Progenitor cell of endocrine pancreas (in vitro differentiated cells): ENCODE data around the gene ZNF267. TPM values are rescaled to one million over a fixed set of nuclear protein-coding genes. Genes with fewer than 3 reads are reported as not detected.
"Not testable (repeated sequence)": the region's sequence is repeated elsewhere in the genome, so short reads cannot be mapped to it uniquely, and the experiment has no call there.

Source experiments
- DNase-seq: peaks from one replicate; pipeline ENCODE4 v3.0.0; 2021; ENCODE audit warnings: low spot score; ENCODE audit not compliant: unreplicated experiment
- H3K27ac Mint-ChIP-seq: 2 replicates; pipeline ENCODE4 v1.8.0; 2021; ENCODE audit warnings: mild to moderate bottlenecking, moderate library complexity, mixed read lengths
- H3K27me3 Mint-ChIP-seq: 2 replicates; pipeline ENCODE4 v1.8.0; 2021; ENCODE audit warnings: mixed read lengths
- H3K36me3 Mint-ChIP-seq: 2 replicates; pipeline ENCODE4 v1.8.0; 2022; ENCODE audit warnings: mixed read lengths; ENCODE audit not compliant: insufficient read depth
- H3K4me1 Mint-ChIP-seq: 2 replicates; pipeline ENCODE4 v1.8.0; 2021; ENCODE audit warnings: low read depth, mixed read lengths
- H3K4me3 Mint-ChIP-seq: 2 replicates; pipeline ENCODE4 v1.8.0; 2021; ENCODE audit warnings: low read depth, mild to moderate bottlenecking, moderate library complexity, mixed read lengths
- H3K9me3 Mint-ChIP-seq: 2 replicates; pipeline ENCODE4 v1.8.0; 2021; ENCODE audit warnings: low read depth, mixed read lengths
- CTCF ChIP-seq: fragments of 200-600 bp; sonication (generic); IDR thresholded peaks from one replicate; pipeline ENCODE4 v1.5.0; 2021; ENCODE audit warnings: antibody characterized with exemption, mild to moderate bottlenecking; ENCODE audit not compliant: unreplicated experiment
- long read RNA-seq: library from polyadenylated mRNA; unstranded; transcript quantifications from one replicate; pipeline ENCODE4 v2.0.0, GENCODE V29; 2020
- total RNA-seq: library from RNA; stranded (reverse); gene quantifications from 2 replicates; pipeline ENCODE4 v1.2.1, GENCODE V29; 2021

The ZNF267 gene
- total RNA-seq: 15.3 and 15.5 TPM in 2 replicates
- long read RNA-seq, full-length matches to known transcripts: 80 of 83 reads
- long read RNA-seq, partial matches to known transcripts: 0 of 83 reads
- long read RNA-seq, other reads (novel, unspliced or antisense): 3 of 83 reads

- H3K27me3 Mint-ChIP-seq: peaks cover 19% of the 10 kb centered on the region
- H3K9me3 Mint-ChIP-seq: no peaks in the 10 kb centered on the region
- no peak for TF ChIP-seq CTCF
- peak; percentile 83 for DNase-seq
- peak within 1 kb of the TSS; percentile 95 for H3K4me3 Mint-ChIP-seq
- H3K27ac Mint-ChIP-seq: peak within 1 kb of the TSS; percentile 99
- H3K36me3 Mint-ChIP-seq: peaks cover 2% of the 10 kb centered on the region
- peaks cover 41% of the 10 kb centered on the region for H3K4me1 Mint-ChIP-seq
Measured at GRCh38 chr16:31873556-31874365, at the start of gene ZNF267. Gene ZNF267, plus strand, starts transcription at chr16:31873807. Its CDS starts 160 bp downstream, at chr16:31873967.

GRCh38 chr16:31833047-31833446 lies 40.6 kb upstream of the ZNF267 start:
- H3K9me3 Mint-ChIP-seq: peaks cover 31% of the 10 kb centered on the region
- no peak for TF ChIP-seq CTCF
- peaks cover 3% of the 10 kb centered on the region for H3K36me3 Mint-ChIP-seq
- DNase-seq: no peak
- no peak overlapping the region for H3K4me3 Mint-ChIP-seq
- H3K27ac Mint-ChIP-seq: no peak overlapping the region
- no peaks in the 10 kb centered on the region for H3K4me1 Mint-ChIP-seq
- H3K27me3 Mint-ChIP-seq: no peaks in the 10 kb centered on the region

- H3K27ac Mint-ChIP-seq, H3K27me3 Mint-ChIP-seq, DNase-seq, H3K36me3 Mint-ChIP-seq, H3K4me3 Mint-ChIP-seq, H3K4me1 Mint-ChIP-seq: not testable (repeated sequence)
- H3K9me3 Mint-ChIP-seq: peaks cover 36% of the 10 kb centered on the region
Measured at GRCh38 chr16:31836396-31836795, 37.2 kb upstream of the ZNF267 start.

GRCh38 chr16:31842864-31843263 lies 30.7 kb upstream of the ZNF267 start:
- H3K27me3 Mint-ChIP-seq: no peaks in the 10 kb centered on the region
- peaks cover 5% of the 10 kb centered on the region for H3K36me3 Mint-ChIP-seq
- no peak overlapping the region for H3K27ac Mint-ChIP-seq
- H3K9me3 Mint-ChIP-seq: peaks cover 55% of the 10 kb centered on the region
- no peaks in the 10 kb centered on the region for H3K4me1 Mint-ChIP-seq
- no peak for DNase-seq
- H3K4me3 Mint-ChIP-seq: no peak overlapping the region
- TF ChIP-seq CTCF: no peak

- H3K9me3 Mint-ChIP-seq: peaks cover 51% of the 10 kb centered on the region
- not testable (repeated sequence) for DNase-seq, H3K27ac Mint-ChIP-seq, H3K27me3 Mint-ChIP-seq, H3K4me1 Mint-ChIP-seq, H3K36me3 Mint-ChIP-seq, H3K4me3 Mint-ChIP-seq
Measured at GRCh38 chr16:31848572-31848971, 25.0 kb upstream of the ZNF267 start.

GRCh38 chr16:31853291-31853690 lies 20.3 kb upstream of the ZNF267 start:
- peaks cover 29% of the 10 kb centered on the region for H3K9me3 Mint-ChIP-seq
- H3K4me3 Mint-ChIP-seq: no peak overlapping the region
- no peaks in the 10 kb centered on the region for H3K4me1 Mint-ChIP-seq

More at GRCh38 chr16:31853291-31853690, 20.3 kb upstream of the ZNF267 start:
- H3K27ac Mint-ChIP-seq: no peak overlapping the region
- no peaks in the 10 kb centered on the region for H3K36me3 Mint-ChIP-seq
- no peak for TF ChIP-seq CTCF
- H3K27me3 Mint-ChIP-seq: no peaks in the 10 kb centered on the region
- DNase-seq: no peak
